H9 (cell line): ENCODE measurements around the gene URB1. TPM values are rescaled to one million over a fixed set of nuclear protein-coding genes. Genes with fewer than 3 reads are reported as not detected.

Source experiments
- DNase-seq: peaks from one replicate; pipeline ENCODE4 v3.0.0-alpha.2; 2017
- H2AFZ ChIP-seq: one replicate; pipeline ENCODE4 v1.6.1; 2013; ENCODE audit warnings: mild to moderate bottlenecking, low read length, control low read depth, moderate library complexity
- H2AK5ac ChIP-seq: 2 replicates; pipeline ENCODE4 v1.6.1; 2013; ENCODE audit warnings: low read length, control low read depth, mixed read lengths; ENCODE audit not compliant: insufficient read length
- H2BK120ac ChIP-seq: one replicate; pipeline ENCODE4 v1.6.1; 2013; ENCODE audit warnings: low read depth, mild to moderate bottlenecking, low read length, control low read depth, inconsistent platforms; ENCODE audit not compliant: poor library complexity, severe bottlenecking
- H2BK12ac ChIP-seq: 2 replicates; pipeline ENCODE4 v1.6.1; 2013; ENCODE audit warnings: low read length, control low read depth, mixed read lengths, low read depth; ENCODE audit not compliant: insufficient read length
- H2BK15ac ChIP-seq: 2 replicates; pipeline ENCODE4 v1.6.1; 2013; ENCODE audit warnings: low read depth, low read length, control low read depth
- H2BK20ac ChIP-seq: one replicate; pipeline ENCODE4 v1.6.1; 2013; ENCODE audit warnings: low read depth, mild to moderate bottlenecking, low read length, control low read depth, inconsistent platforms; ENCODE audit not compliant: poor library complexity, severe bottlenecking
- H2BK5ac ChIP-seq: 2 replicates; pipeline ENCODE4 v1.6.1; 2013; ENCODE audit warnings: low read length, control low read depth, mixed read lengths; ENCODE audit not compliant: insufficient read length
- H3K14ac ChIP-seq: 2 replicates; pipeline ENCODE4 v1.6.1; 2013; ENCODE audit warnings: low read length, control low read depth; ENCODE audit not compliant: insufficient read depth
- H3K18ac ChIP-seq: 2 replicates; pipeline ENCODE4 v1.6.1; 2013; ENCODE audit warnings: low read depth, mild to moderate bottlenecking, mixed read lengths, low read length, control low read depth; ENCODE audit not compliant: insufficient read length
- H3K23ac ChIP-seq: 2 replicates; pipeline ENCODE4 v1.6.1; 2013; ENCODE audit warnings: low read length, control low read depth, mixed read lengths, low read depth; ENCODE audit not compliant: insufficient read length
- H3K23me2 ChIP-seq: 2 replicates; pipeline ENCODE4 v1.6.1; 2013; ENCODE audit warnings: low read depth, mild to moderate bottlenecking, mixed read lengths, low read length, control low read depth; ENCODE audit not compliant: insufficient read length, poor library complexity, severe bottlenecking
- H3K27ac ChIP-seq: 2 replicates; pipeline ENCODE4 v1.5.1; 2013; ENCODE audit warnings: low read length, control low read depth, mixed read lengths, low read depth; ENCODE audit not compliant: insufficient read length
- H3K27me3 ChIP-seq: 2 replicates; pipeline ENCODE4 v1.6.1; 2013; ENCODE audit warnings: low read length, control low read depth, inconsistent platforms; ENCODE audit not compliant: insufficient read depth
- H3K4ac ChIP-seq: 2 replicates; pipeline ENCODE4 v1.6.1; 2013; ENCODE audit warnings: low read depth, mild to moderate bottlenecking, control low read depth, inconsistent platforms, low read length, moderate library complexity
- H3K4me1 ChIP-seq: 2 replicates; pipeline ENCODE4 v1.6.1; 2013; ENCODE audit warnings: low read length, control low read depth, inconsistent platforms; ENCODE audit not compliant: insufficient read depth
- H3K4me2 ChIP-seq: 2 replicates; pipeline ENCODE4 v1.6.1; 2013; ENCODE audit warnings: low read length, control low read depth, mixed read lengths; ENCODE audit not compliant: insufficient read length, insufficient read depth
- H3K56ac ChIP-seq: 2 replicates; pipeline ENCODE4 v1.6.1; 2013; ENCODE audit warnings: low read depth, mild to moderate bottlenecking, mixed read lengths, low read length, control low read depth; ENCODE audit not compliant: insufficient read length
- H3K79me1 ChIP-seq: 2 replicates; pipeline ENCODE4 v1.6.1; 2013; ENCODE audit warnings: low read depth, mild to moderate bottlenecking, moderate library complexity, low read length, control low read depth, inconsistent platforms; ENCODE audit not compliant: insufficient read depth, poor library complexity, severe bottlenecking
- H3K79me2 ChIP-seq: 2 replicates; pipeline ENCODE4 v1.6.1; 2013; ENCODE audit warnings: low read length, control low read depth, inconsistent platforms; ENCODE audit not compliant: insufficient read depth
- H3K9ac ChIP-seq: 2 replicates; pipeline ENCODE4 v1.6.1; 2013; ENCODE audit warnings: low read length, control low read depth, mixed read lengths; ENCODE audit not compliant: insufficient read length; ENCODE audit errors: extremely low read depth
- H3K9me3 ChIP-seq: one replicate; pipeline ENCODE4 v1.6.1; 2013; ENCODE audit warnings: low read depth, low read length, inconsistent platforms; ENCODE audit not compliant: control insufficient read depth
- H3T11ph ChIP-seq: one replicate; pipeline ENCODE4 v1.6.1; 2013; ENCODE audit warnings: mild to moderate bottlenecking, low read length, control low read depth, inconsistent platforms
- H4K20me1 ChIP-seq: one replicate; pipeline ENCODE4 v1.6.1; 2013; ENCODE audit not compliant: control insufficient read depth, insufficient read length, insufficient read depth
- H4K5ac ChIP-seq: 2 replicates; pipeline ENCODE4 v1.6.1; 2013; ENCODE audit warnings: low read depth, mild to moderate bottlenecking, mixed read lengths, low read length, control low read depth; ENCODE audit not compliant: insufficient read length
- H4K8ac ChIP-seq: replicated peaks from 2 replicates; pipeline ENCODE4 v1.6.1; 2013; ENCODE audit warnings: low read length, control low read depth, mixed read lengths, low read depth; ENCODE audit not compliant: insufficient read length
- H4K91ac ChIP-seq: 2 replicates; pipeline ENCODE4 v1.6.1; 2013; ENCODE audit warnings: low read depth, mild to moderate bottlenecking, moderate library complexity, mixed read lengths, low read length, control low read depth; ENCODE audit not compliant: insufficient read length
- H3K27ac Mint-ChIP-seq, 3 experiments: 2 replicates in 2 of 3; 3 replicates in 1 of 3; pipeline ENCODE4 v1.8.0; 2020 to 2021; ENCODE audit warnings: mixed read lengths in 3 of 3, mild to moderate bottlenecking in 1 of 3, moderate library complexity in 1 of 3
- H3K27me3 Mint-ChIP-seq: 2 replicates; pipeline ENCODE4 v1.8.0; 2021; ENCODE audit warnings: low read depth, mild to moderate bottlenecking, moderate library complexity, mixed read lengths
- H3K36me3 Mint-ChIP-seq, 3 experiments: 2 replicates in 2 of 3; 3 replicates in 1 of 3; pipeline ENCODE4 v1.8.0; 2020 to 2021; ENCODE audit warnings: low read depth in 3 of 3, mixed read lengths in 3 of 3; ENCODE audit not compliant: insufficient read depth in 1 of 3
- H3K4me1 Mint-ChIP-seq, 2 experiments: 2 replicates each; pipeline ENCODE4 v1.8.0; 2020; ENCODE audit warnings: mixed read lengths in 2 of 2
- H3K4me3 Mint-ChIP-seq, 2 experiments: 2 replicates in 1 of 2; 3 replicates in 1 of 2; pipeline ENCODE4 v1.8.0; 2020 to 2021; ENCODE audit warnings: mild to moderate bottlenecking in 2 of 2, mixed read lengths in 2 of 2, moderate library complexity in 1 of 2
- H3K9me3 Mint-ChIP-seq, 2 experiments: 2 replicates in 1 of 2; 3 replicates in 1 of 2; pipeline ENCODE4 v1.8.0; 2020; ENCODE audit warnings: mild to moderate bottlenecking in 2 of 2, mixed read lengths in 2 of 2, moderate library complexity in 1 of 2
- WGBS: extraction: QIAGEN DNeasy Blood & Tissue Kit; methylation state at CpG from one replicate; pipeline ENCODE4 v1.1.7; 2013; ENCODE audit warnings: missing lambda C conversion rate, low lambda C conversion rate, mixed read lengths; ENCODE audit not compliant: insufficient read length; ENCODE audit errors: extremely low coverage; 5-methylcytosine and 5-hydroxymethylcytosine counted together
- total RNA-seq: library from RNA; stranded (reverse); gene quantifications from 2 replicates; pipeline ENCODE4 v1.2.1, GENCODE V29; 2021
- TF ChIP-seq, protein P1 (sequence below): fragments of 200-600 bp; sonication (generic); conservative IDR thresholded peaks from 3 replicates; pipeline ENCODE4 v1.8.0; 2021; ENCODE audit warnings: antibody characterized with exemption, mild to moderate bottlenecking

URB1 gene
- total RNA-seq, 1 experiment from 2014 or later: 23.5 TPM

DNA sequence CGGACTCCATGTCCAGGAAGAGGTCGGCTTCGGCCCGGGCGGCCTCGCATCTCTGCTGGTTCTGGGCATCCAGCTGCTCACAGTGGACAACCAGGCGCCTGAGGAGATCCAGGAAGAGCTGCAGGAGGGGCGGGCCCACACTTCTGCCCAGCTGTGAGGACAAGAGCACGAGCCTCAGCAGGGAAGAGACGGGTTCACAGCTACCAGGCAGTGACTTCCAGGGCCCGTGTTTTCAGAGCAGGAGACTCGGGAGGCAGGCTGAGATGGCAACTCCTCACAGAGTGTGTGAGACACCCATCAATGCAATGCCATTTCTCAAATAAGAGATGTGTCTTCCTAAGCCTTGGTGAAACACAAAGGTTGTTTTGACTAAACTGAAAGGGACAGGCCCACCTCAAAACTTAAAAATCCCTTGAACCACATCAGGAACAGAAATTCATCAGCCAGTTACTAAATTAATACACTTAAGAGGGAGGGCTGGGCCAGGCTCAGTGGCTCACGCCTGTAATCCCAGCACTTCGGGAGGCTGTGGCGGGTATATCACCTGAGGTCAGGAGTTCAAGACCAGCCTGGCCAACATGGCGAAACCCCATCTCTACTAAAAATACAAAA is 43.4 kb downstream of the URB1 start:
- Histone ChIP-seq H4K20me1 (no peaks in the 10 kb centered on the region), H4K91ac (no peak overlapping the region), H2BK12ac (no peak overlapping the region), H3K18ac (no peak overlapping the region), H3K56ac (no peak overlapping the region), H2BK20ac (no peak overlapping the region), H2BK15ac (no peak overlapping the region), H3K14ac (no peak overlapping the region), H3K23me2 (no peaks in the 10 kb centered on the region), H3K23ac (no peak overlapping the region), H3K9ac (no peak overlapping the region), H3K9me3 (no peaks in the 10 kb centered on the region), H4K5ac (no peak overlapping the region), H3K79me2 (no peaks in the 10 kb centered on the region), H3K4me1 (no peaks in the 10 kb centered on the region), H3K27ac (no peak overlapping the region), H3K4me2 (no peak overlapping the region), H3K4ac (no peak overlapping the region), H2BK5ac (no peak overlapping the region), H3K79me1 (no peaks in the 10 kb centered on the region), H3T11ph (no peak overlapping the region), H3K27me3 (no peaks in the 10 kb centered on the region), H2BK120ac (no peak overlapping the region), H2AK5ac (no peak overlapping the region), H2AFZ (no peak overlapping the region), H4K8ac (no peak overlapping the region)
- no peak overlapping the region for H3K4me3 Mint-ChIP-seq
- peaks cover 70 to 94% (median 88%) of the 10 kb centered on the region in 3 experiments for H3K36me3 Mint-ChIP-seq
- DNase-seq: no peak
- H3K4me1 Mint-ChIP-seq: no peaks in the 10 kb centered on the region
- H3K27me3 Mint-ChIP-seq: no peaks in the 10 kb centered on the region
- TF ChIP-seq, protein P1, sequence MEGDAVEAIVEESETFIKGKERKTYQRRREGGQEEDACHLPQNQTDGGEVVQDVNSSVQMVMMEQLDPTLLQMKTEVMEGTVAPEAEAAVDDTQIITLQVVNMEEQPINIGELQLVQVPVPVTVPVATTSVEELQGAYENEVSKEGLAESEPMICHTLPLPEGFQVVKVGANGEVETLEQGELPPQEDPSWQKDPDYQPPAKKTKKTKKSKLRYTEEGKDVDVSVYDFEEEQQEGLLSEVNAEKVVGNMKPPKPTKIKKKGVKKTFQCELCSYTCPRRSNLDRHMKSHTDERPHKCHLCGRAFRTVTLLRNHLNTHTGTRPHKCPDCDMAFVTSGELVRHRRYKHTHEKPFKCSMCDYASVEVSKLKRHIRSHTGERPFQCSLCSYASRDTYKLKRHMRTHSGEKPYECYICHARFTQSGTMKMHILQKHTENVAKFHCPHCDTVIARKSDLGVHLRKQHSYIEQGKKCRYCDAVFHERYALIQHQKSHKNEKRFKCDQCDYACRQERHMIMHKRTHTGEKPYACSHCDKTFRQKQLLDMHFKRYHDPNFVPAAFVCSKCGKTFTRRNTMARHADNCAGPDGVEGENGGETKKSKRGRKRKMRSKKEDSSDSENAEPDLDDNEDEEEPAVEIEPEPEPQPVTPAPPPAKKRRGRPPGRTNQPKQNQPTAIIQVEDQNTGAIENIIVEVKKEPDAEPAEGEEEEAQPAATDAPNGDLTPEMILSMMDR: no peak
- WGBS: no CpG with 5 or more reads among the region's 16 CpGs
- no peaks in the 10 kb centered on the region for H3K9me3 Mint-ChIP-seq
- no peak overlapping the region for H3K27ac Mint-ChIP-seq
